GM12878 (cell line): ENCODE measurements around the gene SLC10A1. TPM values are rescaled to one million over a fixed set of nuclear protein-coding genes. Genes with fewer than 3 reads are reported as not detected.

ENCODE experiments used
- ATAC-seq: fragments of 200-7000 bp; cut with Tn5 transposase; 3 replicates; pipeline ENCODE4 v1.9.1; 2020; ENCODE audit warnings: mild to moderate bottlenecking, moderate library complexity
- BruUV-seq: library from RNA; stranded (reverse); fragments of 400-500 nt; replicated peaks from 2 replicates; lab custom pipeline; 2021; lab: Mats Ljungman, UMichigan
- CTCF ChIA-PET: fragments of 300-600 bp; sonication (Branson Sonifier 250); formaldehyde crosslinking; extraction: SDS; loops from one replicate; lab custom pipeline; 2021; ENCODE audit warnings: inconsistent platforms; lab: Yijun Ruan, JAX
- POLR2A ChIA-PET: fragments of 350-600 bp; formaldehyde crosslinking; extraction: SDS; loops from one replicate; lab custom pipeline; 2021; ENCODE audit warnings: inconsistent platforms; lab: Charles Lee
- RAD21 ChIA-PET: fragments of 300-600 bp; sonication (Branson Sonifier 250); formaldehyde crosslinking; loops from one replicate; lab custom pipeline; 2023; ENCODE audit warnings: antibody characterized with exemption; ENCODE audit not compliant: unreplicated experiment; lab: Charles Lee
- SMC1A ChIA-PET: fragments of 300-600 bp; sonication (Branson Sonifier 250); formaldehyde crosslinking; loops from one replicate; lab custom pipeline; 2023; ENCODE audit not compliant: unreplicated experiment, uncharacterized antibody; lab: Charles Lee
- DNase-seq: peaks from one replicate; pipeline ENCODE4 v3.0.0-alpha.2; 2011; ENCODE audit warnings: low read depth, low spot score
- FAIRE-seq: peaks from 3 replicates; lab custom pipeline; 2011; peaks lifted over from hg19 to GRCh38; lab: Jason Lieb, UNC
- H2AFZ ChIP-seq: 2 replicates; pipeline ENCODE4 v1.6.0; 2011; ENCODE audit warnings: low read depth, low read length, control low read depth; ENCODE audit not compliant: control insufficient read depth
- H3K27ac ChIP-seq: 2 replicates; pipeline ENCODE4 v1.5.1; 2011; ENCODE audit warnings: control low read depth; ENCODE audit not compliant: control insufficient read depth, insufficient read depth
- H3K27me3 ChIP-seq, 2 experiments: replicated peaks in 1 of 2; 2 replicates each; pipeline versions ENCODE4 v1.6.0 to v1.6.1; 2011; ENCODE audit warnings: low read length in 1 of 2; ENCODE audit not compliant: control insufficient read depth in 2 of 2, insufficient read depth in 2 of 2
- H3K36me3 ChIP-seq, 2 experiments: 2 replicates each; pipeline ENCODE4 v1.5.1; 2011; ENCODE audit warnings: low read length in 1 of 2; ENCODE audit not compliant: control insufficient read depth in 2 of 2, insufficient read depth in 2 of 2
- H3K4me1 ChIP-seq: 2 replicates; pipeline ENCODE4 v1.6.1; 2011; ENCODE audit warnings: mild to moderate bottlenecking, low read length, moderate library complexity, mixed read lengths; ENCODE audit not compliant: control insufficient read depth, insufficient read depth
- H3K4me2 ChIP-seq: 2 replicates; pipeline ENCODE4 v1.6.0; 2011; ENCODE audit warnings: control low read depth; ENCODE audit not compliant: control insufficient read depth, insufficient read depth
- H3K4me3 ChIP-seq: fragments of 200-600 bp; sonication (generic); 2 replicates; pipeline ENCODE4 v1.5.1; 2016
- H3K79me2 ChIP-seq: 2 replicates; pipeline ENCODE4 v1.6.0; 2011; ENCODE audit warnings: low read length; ENCODE audit not compliant: control insufficient read depth, insufficient read depth
- H3K9ac ChIP-seq: 2 replicates; pipeline ENCODE4 v1.8.0; 2011; ENCODE audit warnings: low read length, control low read depth, mixed read lengths; ENCODE audit not compliant: control insufficient read depth, insufficient read depth
- H3K9me3 ChIP-seq: replicated peaks from 3 replicates; pipeline ENCODE4 v1.5.1; 2011; ENCODE audit warnings: mild to moderate bottlenecking, low read length; ENCODE audit not compliant: control insufficient read depth, insufficient read depth
- H4K20me1 ChIP-seq: 2 replicates; pipeline ENCODE4 v1.6.0; 2011; ENCODE audit not compliant: control insufficient read depth, insufficient read depth
- CHD2 ChIP-seq: IDR thresholded peaks from 2 replicates; pipeline ENCODE4 v1.6.1; 2011; ENCODE audit warnings: low read depth, low read length, improper control_type of control experiment, borderline replicate concordance
- HDAC2 ChIP-seq: fragments of 200-600 bp; sonication (generic); IDR thresholded peaks from 2 replicates; pipeline ENCODE4 v1.6.1; 2017
- PRDM15 ChIP-seq: fragments of 450-650 bp; formaldehyde crosslinking; IDR thresholded peaks from 2 replicates; pipeline ENCODE4 v1.4.0; 2020; ENCODE audit warnings: mild to moderate bottlenecking, moderate library complexity
- SIX5 ChIP-seq: IDR thresholded peaks from 2 replicates; pipeline ENCODE4 v1.6.1; 2011; ENCODE audit warnings: mild to moderate bottlenecking, low read depth, low read length, moderate library complexity; ENCODE audit not compliant: severe bottlenecking
- WGBS: methylation state at CpG from one replicate; pipeline ENCODE4 v1.1.6; 2016; ENCODE audit warnings: low lambda C conversion rate; ENCODE audit not compliant: insufficient replicate concordance, insufficient coverage; ENCODE audit errors: missing lambda C conversion rate; 5-methylcytosine and 5-hydroxymethylcytosine counted together
- in situ Hi-C: fragments of 300-500 bp; cut with MboI; formaldehyde crosslinking; loops from 9 replicates; pipeline ENCODE4 v1.14.3; 2018; ENCODE audit warnings: mixed read lengths
- intact Hi-C: fragments of 100-400 bp; cut with micrococcal nuclease; formaldehyde crosslinking; loops from one replicate; pipeline ENCODE4 v1.14.2; 2022; ENCODE audit not compliant: unreplicated experiment
- polyA plus RNA-seq, 11 experiments: library from polyadenylated mRNA; depleted of rRNA in 4 of 11; unstranded in 6 of 11; stranded (reverse) in 5 of 11; fragments of >200 nt; fragmentation: Nextera tagmentation in 4 of 11; fragmentation: Illumina TruSeq in 1 of 11; extraction: Ambion mirVana in 4 of 11; extraction: Trizol in 1 of 11; gene quantifications; 1 replicate in 1 of 11; 2 replicates in 10 of 11; pipeline versions ENCODE4 v1.2.1 to v1.2.3, GENCODE V29; 2011 to 2016; ENCODE audit warnings: inconsistent platforms in 2 of 11, missing spikeins in 2 of 11, low read depth in 1 of 11
- total RNA-seq, 4 experiments: library from RNA; depleted of rRNA in 3 of 4; stranded (reverse); fragments of >200 nt in 3 of 4; fragmentation: Illumina TruSeq in 1 of 4; extraction: Trizol in 1 of 4; gene quantifications; 2 replicates each; pipeline versions ENCODE4 v1.2.1 to v1.2.3, GENCODE V29; 2013 to 2021

Gene SLC10A1
- total and polyA plus RNA-seq, 10 of the 15 experiments (the other 5 are each of a cell fraction or from before 2014, with no cell fraction given) = 0.15 to 0.16 TPM; not detected in 8

- TF ChIP-seq HDAC2 (no peak), PRDM15 (CRISPR knock-in tag) (no peak)
- TF ChIP-seq, all 136 proteins: peak for 0
These were observed 44.3 kb downstream of the SLC10A1 start (continued) for GRCh38 chr14:69752773-69753172.

- POLR2A ChIA-PET = interaction anchor here (1.1 kb wide), 1 partner anchor 11 kb away, joined by 3 read pairs; no protein-coding TSS in a partner anchor
- no TSS peak for BruUV-seq
These were observed 46.5 kb downstream of the SLC10A1 start for GRCh38 chr14:69750495-69750894.

More at GRCh38 chr14:69750495-69750894, 46.5 kb downstream of the SLC10A1 start:
- Histone ChIP-seq H3K4me2 (no peak overlapping the region), H3K4me1 (no peaks in the 10 kb centered on the region), H2AFZ (no peak overlapping the region), H3K27me3 (no peaks in the 10 kb centered on the region), H3K36me3 (no peaks in the 10 kb centered on the region), H4K20me1 (no peaks in the 10 kb centered on the region), H3K79me2 (no peaks in the 10 kb centered on the region), H3K9me3 (no peaks in the 10 kb centered on the region), H3K4me3 (no peak overlapping the region), H3K9ac (no peak overlapping the region), H3K27ac (no peak overlapping the region)
- ATAC-seq (peak; percentile 51), FAIRE-seq (no peak), DNase-seq (no peak)
- intact Hi-C loops = no loop called here
- no peak for TF ChIP-seq SIX5
- TF ChIP-seq CHD2 = no peak
- in situ Hi-C loops = no loop called here
- ChIA-PET SMC1A (interaction anchor here (0.7 kb wide), 1 partner anchor 23 kb away, joined by 3 read pairs; no protein-coding TSS in a partner anchor), CTCF (interaction anchor here (1.3 kb wide), 1 partner anchor 20 kb away, joined by 3 read pairs; no protein-coding TSS in a partner anchor), RAD21 (interaction anchor here (1.2 kb wide), 1 partner anchor 23 kb away, joined by 3 read pairs; no protein-coding TSS in a partner anchor)
- 66% methylated on average over 2 of the region's 2 CpGs for WGBS
